ENCODE data around the gene MAMLD1.
A peak's percentile ranks its signal among the peaks of the same experiment; 100 is the strongest.
"Not testable (repeated sequence)": the region's sequence is repeated elsewhere in the genome, so short reads cannot be mapped to it uniquely, and the experiment has no call there.

Gene MAMLD1

DNA sequence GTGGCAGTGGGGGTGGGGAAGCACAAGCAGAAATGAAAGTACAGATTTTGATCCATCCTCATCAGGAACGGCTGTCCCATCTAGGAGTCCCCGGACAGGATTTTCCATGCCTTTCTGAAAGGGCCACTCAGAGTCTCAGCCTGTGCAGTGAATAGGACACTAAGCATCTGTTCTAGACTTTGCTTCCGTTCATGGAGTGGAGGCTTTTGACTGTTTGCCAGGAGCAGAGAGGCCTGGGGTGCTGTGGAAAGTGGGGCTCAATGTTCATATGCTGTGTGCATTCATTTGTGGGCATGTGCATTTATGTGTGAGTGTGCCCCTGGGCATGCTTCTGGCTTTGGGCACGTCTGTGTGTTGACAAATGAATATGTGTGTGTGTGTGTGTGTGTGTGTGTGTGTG, 25.6 kb upstream of the MAMLD1 start:
- H3K9me3 ChIP-seq (ENCODE audit: control insufficient read depth, insufficient read depth, low read length), result no peaks in the 10 kb centered on the region
- no peak overlapping the region for H3K9ac ChIP-seq (ENCODE audit: low read depth, low read length)
- no peaks in the 10 kb centered on the region for H3K36me3 ChIP-seq (ENCODE audit: insufficient read depth, low read length)
- no peaks in the 10 kb centered on the region for H3K4me1 ChIP-seq (ENCODE audit: insufficient read depth, low read length)

DNA sequence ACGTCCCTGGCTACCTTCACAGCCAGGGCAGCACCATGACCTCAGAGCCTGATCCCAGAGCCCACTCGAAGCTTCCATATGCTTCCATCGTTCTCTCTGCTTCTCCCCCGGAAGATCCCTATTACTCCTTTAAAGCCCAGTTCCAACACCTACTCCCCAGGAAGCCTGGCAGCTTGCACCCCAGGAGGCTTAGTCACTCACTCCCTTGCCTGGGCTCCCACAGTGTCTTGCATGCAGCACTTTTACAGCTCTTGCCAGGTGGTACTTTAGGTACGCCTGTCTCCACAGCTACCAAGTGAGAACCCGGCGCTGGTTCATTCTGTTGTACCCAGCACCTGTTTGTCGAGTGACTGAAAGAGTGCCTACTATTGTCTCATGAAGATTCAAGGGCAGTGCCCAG, 24.5 kb upstream of the MAMLD1 start:
- no peaks in the 10 kb centered on the region for H3K36me3 ChIP-seq (ENCODE audit: insufficient read depth, low read length)
- no peaks in the 10 kb centered on the region for H3K9me3 ChIP-seq (ENCODE audit: control insufficient read depth, insufficient read depth, low read length)
- H3K4me1 ChIP-seq (ENCODE audit: insufficient read depth, low read length), result no peaks in the 10 kb centered on the region
- H3K9ac ChIP-seq (ENCODE audit: low read depth, low read length), result no peak overlapping the region

DNA sequence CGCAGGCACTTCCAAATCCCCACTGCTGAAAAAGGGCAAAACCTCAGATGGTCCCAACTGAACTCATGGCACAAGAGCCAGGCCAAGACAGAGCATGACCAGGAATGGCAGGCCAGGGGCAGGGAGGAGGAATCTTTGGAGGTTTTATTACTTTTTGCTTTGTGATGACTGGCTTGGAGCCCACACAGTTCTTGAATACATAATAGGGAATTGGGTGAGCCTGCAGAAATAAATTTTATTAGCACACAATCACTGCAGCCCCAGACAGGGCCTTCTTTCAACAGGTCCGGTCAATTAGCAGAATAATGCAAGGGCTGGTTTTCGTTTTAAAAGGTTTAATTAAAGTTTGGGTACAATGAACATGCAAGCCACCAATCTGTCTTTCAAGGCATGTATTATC, 23.4 kb upstream of the MAMLD1 start:
- no peaks in the 10 kb centered on the region for H3K9me3 ChIP-seq (ENCODE audit: control insufficient read depth, insufficient read depth, low read length)
- no peaks in the 10 kb centered on the region for H3K4me1 ChIP-seq (ENCODE audit: insufficient read depth, low read length)
- H3K9ac ChIP-seq (ENCODE audit: low read depth, low read length), result no peak overlapping the region
- no peaks in the 10 kb centered on the region for H3K36me3 ChIP-seq (ENCODE audit: insufficient read depth, low read length)

DNA sequence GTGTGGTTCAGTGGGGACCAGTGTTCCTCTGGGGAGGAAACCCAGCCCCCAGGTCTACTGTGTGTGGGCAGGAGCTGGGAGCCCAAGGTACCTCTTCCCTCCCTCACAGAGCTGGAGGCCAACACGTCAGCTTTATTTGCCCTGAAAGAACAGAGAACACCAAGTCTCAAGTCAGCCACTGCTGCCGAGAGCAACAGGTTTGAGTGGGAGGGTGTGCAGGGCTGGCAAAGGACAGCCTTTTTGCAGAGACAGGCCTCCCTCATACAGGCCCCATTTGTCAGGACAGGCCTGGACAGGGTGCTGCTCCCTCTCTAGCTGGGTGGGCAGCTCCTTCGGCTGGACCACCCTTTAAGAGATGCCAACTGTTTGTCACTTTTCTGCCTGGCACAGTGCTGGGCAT, 22.8 kb upstream of the MAMLD1 start:
- H3K36me3 ChIP-seq (ENCODE audit: insufficient read depth, low read length); H3K4me1 ChIP-seq (ENCODE audit: insufficient read depth, low read length); H3K9me3 ChIP-seq (ENCODE audit: control insufficient read depth, insufficient read depth, low read length); H3K9ac ChIP-seq (ENCODE audit: low read depth, low read length): not testable (repeated sequence)

DNA sequence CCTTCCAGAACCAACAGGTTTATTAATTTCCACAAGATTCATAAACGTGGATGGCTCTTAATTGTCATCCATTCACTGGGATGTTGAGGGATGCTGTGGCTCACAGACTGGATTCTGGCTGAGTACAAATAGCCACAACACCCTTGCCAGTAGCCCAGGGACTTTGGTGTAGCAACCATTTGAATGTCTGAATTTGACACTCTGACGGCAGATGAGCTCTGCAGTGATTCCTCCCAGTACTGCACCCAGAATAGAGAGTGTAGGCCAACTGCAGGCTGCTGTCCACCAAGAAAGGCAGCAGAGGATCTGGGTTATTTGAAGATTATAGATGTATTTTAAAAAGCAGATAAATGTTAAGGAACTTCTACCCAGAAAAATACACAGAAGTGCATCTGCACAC, 15.6 kb upstream of the MAMLD1 start:
- no peaks in the 10 kb centered on the region for H3K9me3 ChIP-seq (ENCODE audit: control insufficient read depth, insufficient read depth, low read length)
- H3K9ac ChIP-seq (ENCODE audit: low read depth, low read length), result no peak overlapping the region
- no peaks in the 10 kb centered on the region for H3K36me3 ChIP-seq (ENCODE audit: insufficient read depth, low read length)
- H3K4me1 ChIP-seq (ENCODE audit: insufficient read depth, low read length), result peaks cover 15% of the 10 kb centered on the region

DNA sequence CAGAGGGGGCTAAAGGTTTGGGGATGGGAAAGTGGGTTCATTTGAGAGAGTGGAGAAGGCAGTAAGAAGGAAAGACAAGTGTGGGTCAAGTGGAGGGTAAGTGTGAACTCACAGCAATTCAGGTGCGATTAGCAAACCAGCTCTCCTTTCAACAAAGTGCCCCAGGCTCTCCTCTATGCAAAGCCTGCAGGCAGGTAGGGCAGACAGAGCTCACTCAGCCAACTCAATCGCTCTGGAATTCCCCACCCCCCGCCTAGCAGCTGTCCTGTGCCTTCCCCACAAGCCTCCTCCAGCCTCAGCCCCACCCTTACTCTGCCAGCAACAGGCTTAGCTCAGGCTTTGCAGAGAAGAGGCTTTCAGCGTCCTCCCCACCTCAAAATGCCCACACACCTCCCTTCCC, 14.8 kb upstream of the MAMLD1 start:
- Histone ChIP-seq H3K36me3 (ENCODE audit: insufficient read depth, low read length) (no peaks in the 10 kb centered on the region), H3K9me3 (ENCODE audit: control insufficient read depth, insufficient read depth, low read length) (no peaks in the 10 kb centered on the region), H3K4me1 (ENCODE audit: insufficient read depth, low read length) (peaks cover 15% of the 10 kb centered on the region), H3K9ac (ENCODE audit: low read depth, low read length) (no peak overlapping the region)

DNA sequence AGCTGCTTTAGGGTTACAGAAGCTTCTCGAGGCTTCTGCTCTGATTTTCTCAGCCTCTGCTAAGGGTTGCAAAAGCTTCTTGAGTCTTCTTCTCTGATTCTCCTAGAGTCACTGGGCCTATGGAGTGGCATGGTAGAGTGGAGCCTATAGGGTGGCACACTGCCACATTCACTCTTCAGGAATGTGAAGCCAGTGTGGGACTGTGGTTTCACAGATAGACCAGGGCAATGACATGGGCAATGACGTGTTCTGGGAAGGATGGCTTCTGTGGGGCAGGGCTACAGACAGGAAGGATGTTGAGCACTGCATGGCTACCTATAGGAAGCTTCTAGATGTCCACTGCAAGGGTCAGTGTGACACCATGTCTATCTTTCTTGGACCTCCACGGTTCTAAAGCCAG, 11.0 kb upstream of the MAMLD1 start:
- no peak overlapping the region for H3K9ac ChIP-seq (ENCODE audit: low read depth, low read length)
- no peaks in the 10 kb centered on the region for H3K9me3 ChIP-seq (ENCODE audit: control insufficient read depth, insufficient read depth, low read length)
- H3K36me3 ChIP-seq (ENCODE audit: insufficient read depth, low read length), result no peaks in the 10 kb centered on the region
- H3K4me1 ChIP-seq (ENCODE audit: insufficient read depth, low read length), result peaks cover 15% of the 10 kb centered on the region

DNA sequence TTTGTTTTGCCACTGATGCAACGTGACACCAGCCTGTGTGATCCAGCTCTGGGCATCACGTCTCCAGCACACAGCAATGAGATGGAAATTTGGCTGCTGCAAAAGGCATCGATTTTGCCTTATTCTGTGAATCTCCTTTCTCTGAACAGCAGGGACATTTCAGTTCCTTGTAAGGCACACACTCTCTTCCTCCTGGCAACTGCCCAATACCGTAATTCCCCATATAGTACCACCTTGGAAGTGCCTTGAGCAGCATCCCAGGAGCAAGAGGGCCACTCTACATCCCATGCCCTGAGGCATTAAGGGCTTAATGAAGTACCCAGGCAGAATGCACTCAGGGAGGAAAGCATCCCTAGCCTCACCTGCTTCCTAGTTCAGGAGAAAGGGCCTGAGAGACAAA, 10.5 kb upstream of the MAMLD1 start:
- Histone ChIP-seq H3K36me3 (ENCODE audit: insufficient read depth, low read length) (no peaks in the 10 kb centered on the region), H3K4me1 (ENCODE audit: insufficient read depth, low read length) (peaks cover 12% of the 10 kb centered on the region), H3K9me3 (ENCODE audit: control insufficient read depth, insufficient read depth, low read length) (no peaks in the 10 kb centered on the region), H3K9ac (ENCODE audit: low read depth, low read length) (no peak overlapping the region)

DNA sequence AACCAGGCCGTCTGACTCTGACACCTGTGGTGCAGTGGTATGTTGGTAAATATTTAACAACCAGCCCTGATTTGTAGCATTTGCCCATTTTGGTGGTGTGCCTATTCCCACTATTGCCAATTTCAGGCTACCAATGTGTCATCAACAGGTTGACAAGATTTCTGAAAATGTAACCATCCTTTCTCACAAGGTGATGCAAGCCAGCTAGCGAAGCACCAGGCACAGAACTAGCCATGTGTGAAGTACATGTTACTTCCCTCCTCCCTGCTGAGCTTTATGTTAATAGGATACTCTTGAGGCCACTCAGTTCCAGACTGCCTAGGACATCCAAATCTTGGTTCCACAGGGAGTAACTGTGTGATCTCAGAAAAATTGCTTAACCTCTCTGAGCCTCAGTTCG, 7.2 kb upstream of the MAMLD1 start:
- H3K9me3 ChIP-seq (ENCODE audit: control insufficient read depth, insufficient read depth, low read length), result no peaks in the 10 kb centered on the region
- no peaks in the 10 kb centered on the region for H3K4me1 ChIP-seq (ENCODE audit: insufficient read depth, low read length)
- H3K9ac ChIP-seq (ENCODE audit: low read depth, low read length), result no peak overlapping the region
- H3K36me3 ChIP-seq (ENCODE audit: insufficient read depth, low read length), result no peaks in the 10 kb centered on the region

DNA sequence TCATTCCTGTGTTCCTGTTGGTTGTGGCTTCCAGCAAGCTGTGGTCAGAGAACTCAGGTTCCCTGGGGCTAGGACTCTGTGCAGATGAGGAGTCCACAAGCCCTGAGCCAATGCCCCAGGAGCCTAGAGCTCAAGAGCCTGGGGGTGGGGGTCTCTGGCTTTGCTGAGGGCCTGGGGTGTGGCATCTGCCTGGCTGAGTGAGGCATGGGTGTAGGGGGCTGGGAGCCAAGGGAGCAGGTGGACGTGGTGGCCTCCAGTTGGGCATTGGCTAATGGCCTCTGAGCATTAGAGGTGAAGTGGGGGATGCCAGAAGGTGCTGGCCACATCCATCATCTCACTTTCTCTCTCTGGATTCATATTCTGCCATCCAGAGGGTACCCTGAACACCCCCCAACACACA, 5.3 kb upstream of the MAMLD1 start:
- H3K9me3 ChIP-seq (ENCODE audit: control insufficient read depth, insufficient read depth, low read length), result no peaks in the 10 kb centered on the region
- H3K36me3 ChIP-seq (ENCODE audit: insufficient read depth, low read length), result no peaks in the 10 kb centered on the region

DNA sequence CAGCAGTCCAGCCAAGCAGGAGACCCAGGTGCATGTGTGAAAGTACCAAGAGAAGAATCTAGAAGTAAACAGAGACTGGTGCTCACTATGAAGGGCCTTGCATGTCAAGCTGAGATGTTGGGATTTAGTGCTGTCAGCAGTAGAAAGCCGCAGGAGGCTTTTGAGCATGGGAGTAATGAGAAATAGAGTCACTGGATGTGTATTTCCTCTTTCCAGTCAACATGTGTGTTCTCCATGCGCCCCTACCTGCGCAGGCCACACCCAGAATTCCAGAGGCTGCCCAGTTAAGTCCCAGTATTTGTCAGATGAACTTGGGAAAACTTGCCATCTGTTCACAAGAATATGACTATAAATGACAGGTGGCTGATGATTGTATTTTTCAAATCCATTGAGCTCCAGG, 4.5 kb upstream of the MAMLD1 start:
- Histone ChIP-seq H3K36me3 (ENCODE audit: insufficient read depth, low read length) (no peaks in the 10 kb centered on the region), H3K9ac (ENCODE audit: low read depth, low read length) (no peak overlapping the region), H3K9me3 (ENCODE audit: control insufficient read depth, insufficient read depth, low read length) (no peaks in the 10 kb centered on the region), H3K4me1 (ENCODE audit: insufficient read depth, low read length) (no peaks in the 10 kb centered on the region)

More for the DNA sequence above, 5.3 kb upstream of the MAMLD1 start:
- no peak overlapping the region for H3K9ac ChIP-seq (ENCODE audit: low read depth, low read length)
- H3K4me1 ChIP-seq (ENCODE audit: insufficient read depth, low read length), result no peaks in the 10 kb centered on the region

DNA sequence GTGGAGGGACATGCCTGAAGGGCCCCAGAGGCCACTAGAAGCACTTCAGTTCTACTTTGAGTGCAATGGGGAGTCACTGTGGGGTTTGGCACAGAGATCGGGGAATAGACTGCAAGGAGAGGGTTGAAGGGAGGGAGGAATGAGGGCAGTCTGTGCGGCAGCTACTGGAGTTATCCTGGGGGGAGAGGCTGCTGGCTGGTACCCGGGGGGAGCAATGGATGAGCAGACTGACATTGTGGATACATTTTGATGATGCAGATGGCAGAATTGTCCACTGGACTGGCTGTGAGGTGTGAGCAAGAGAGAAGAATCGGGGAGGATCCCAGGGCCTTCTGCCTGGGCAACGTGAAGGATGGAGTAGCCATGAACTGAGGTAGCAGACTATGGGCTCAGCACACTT, 2.8 kb upstream of the MAMLD1 start:
- Histone ChIP-seq H3K36me3 (ENCODE audit: insufficient read depth, low read length) (no peaks in the 10 kb centered on the region), H3K9me3 (ENCODE audit: control insufficient read depth, insufficient read depth, low read length) (no peaks in the 10 kb centered on the region)

DNA sequence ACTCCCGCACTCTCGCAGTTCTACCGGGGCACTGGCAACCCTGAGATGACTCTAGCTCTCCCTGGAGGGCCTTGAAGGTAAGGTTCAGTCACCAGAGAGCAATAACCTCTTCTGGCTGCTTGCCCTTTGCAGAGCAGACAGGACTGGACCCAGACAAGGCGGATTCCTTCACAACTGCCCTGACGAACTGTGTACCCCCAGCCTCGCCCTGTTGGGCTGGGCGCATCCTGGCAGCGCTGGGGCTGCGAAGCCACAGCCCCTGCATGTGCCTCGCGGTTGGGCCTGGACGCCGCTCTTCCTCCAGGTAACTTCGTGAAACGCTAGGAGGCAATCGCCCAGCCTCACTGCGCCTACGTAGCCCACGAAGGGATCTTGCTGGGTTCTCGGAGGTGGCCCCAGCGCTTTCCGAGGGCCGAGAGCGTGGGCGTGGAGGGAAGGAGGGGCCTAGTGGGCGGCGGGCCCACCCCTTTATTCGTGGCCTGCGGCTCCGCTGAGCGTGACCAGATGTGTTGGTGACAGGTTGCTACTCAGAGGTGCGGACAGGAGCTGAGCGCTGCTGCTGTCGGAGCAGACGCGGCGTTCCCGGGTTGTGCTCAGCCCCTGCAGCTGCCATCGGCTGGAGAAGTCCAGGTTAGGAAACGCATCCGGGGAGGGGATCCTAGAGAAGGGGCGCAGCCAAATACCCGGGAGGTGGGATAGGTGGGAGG, 1.9 kb upstream of the MAMLD1 start:
- peak overlapping the region; percentile 63; the same call in 1 of the 2 replicates for H3K9ac ChIP-seq (ENCODE audit: low read depth, low read length)
- no peaks in the 10 kb centered on the region for H3K9me3 ChIP-seq (ENCODE audit: control insufficient read depth, insufficient read depth, low read length)
- no peaks in the 10 kb centered on the region for H3K36me3 ChIP-seq (ENCODE audit: insufficient read depth, low read length)
- no peaks in the 10 kb centered on the region for H3K4me1 ChIP-seq (ENCODE audit: insufficient read depth, low read length)

More for the DNA sequence above, 2.8 kb upstream of the MAMLD1 start:
- H3K4me1 ChIP-seq (ENCODE audit: insufficient read depth, low read length), result no peaks in the 10 kb centered on the region
- no peak overlapping the region for H3K9ac ChIP-seq (ENCODE audit: low read depth, low read length)

DNA sequence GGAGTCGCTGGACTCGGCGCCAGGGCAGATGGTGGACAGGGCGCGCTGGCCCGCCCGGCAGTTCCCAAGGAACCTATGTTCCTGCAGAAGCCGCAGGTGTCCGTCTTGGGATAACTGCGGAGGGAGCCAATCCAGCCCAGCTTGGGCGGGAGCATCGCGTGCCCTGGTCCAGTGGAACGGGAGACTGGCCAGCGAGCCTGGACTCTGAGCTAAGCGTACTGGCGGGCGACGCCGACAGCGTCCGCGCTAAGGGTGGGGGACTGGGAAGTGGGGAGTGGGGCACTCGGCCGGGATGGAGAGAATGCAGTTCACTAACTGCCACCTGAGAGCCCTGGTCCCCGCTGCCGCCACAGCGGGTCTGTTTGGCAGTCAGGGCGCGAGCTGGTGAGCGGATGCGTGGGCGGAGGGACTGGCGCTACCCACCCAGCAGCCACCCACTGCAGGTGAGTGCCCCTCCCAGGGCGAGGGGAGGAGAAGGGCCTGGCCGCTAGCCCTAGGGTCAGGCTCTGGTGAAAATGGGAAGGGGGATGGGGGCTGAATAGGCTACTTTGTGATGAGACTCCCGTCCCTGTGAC, 1.3 kb upstream of the MAMLD1 start:
- no peaks in the 10 kb centered on the region; the same call in 1 of the 2 replicates for H3K4me1 ChIP-seq (ENCODE audit: insufficient read depth, low read length)
- no peaks in the 10 kb centered on the region for H3K9me3 ChIP-seq (ENCODE audit: control insufficient read depth, insufficient read depth, low read length)
- peak overlapping the region; percentile 63; the same call in 1 of the 2 replicates for H3K9ac ChIP-seq (ENCODE audit: low read depth, low read length)
- H3K36me3 ChIP-seq (ENCODE audit: insufficient read depth, low read length), result no peaks in the 10 kb centered on the region

DNA sequence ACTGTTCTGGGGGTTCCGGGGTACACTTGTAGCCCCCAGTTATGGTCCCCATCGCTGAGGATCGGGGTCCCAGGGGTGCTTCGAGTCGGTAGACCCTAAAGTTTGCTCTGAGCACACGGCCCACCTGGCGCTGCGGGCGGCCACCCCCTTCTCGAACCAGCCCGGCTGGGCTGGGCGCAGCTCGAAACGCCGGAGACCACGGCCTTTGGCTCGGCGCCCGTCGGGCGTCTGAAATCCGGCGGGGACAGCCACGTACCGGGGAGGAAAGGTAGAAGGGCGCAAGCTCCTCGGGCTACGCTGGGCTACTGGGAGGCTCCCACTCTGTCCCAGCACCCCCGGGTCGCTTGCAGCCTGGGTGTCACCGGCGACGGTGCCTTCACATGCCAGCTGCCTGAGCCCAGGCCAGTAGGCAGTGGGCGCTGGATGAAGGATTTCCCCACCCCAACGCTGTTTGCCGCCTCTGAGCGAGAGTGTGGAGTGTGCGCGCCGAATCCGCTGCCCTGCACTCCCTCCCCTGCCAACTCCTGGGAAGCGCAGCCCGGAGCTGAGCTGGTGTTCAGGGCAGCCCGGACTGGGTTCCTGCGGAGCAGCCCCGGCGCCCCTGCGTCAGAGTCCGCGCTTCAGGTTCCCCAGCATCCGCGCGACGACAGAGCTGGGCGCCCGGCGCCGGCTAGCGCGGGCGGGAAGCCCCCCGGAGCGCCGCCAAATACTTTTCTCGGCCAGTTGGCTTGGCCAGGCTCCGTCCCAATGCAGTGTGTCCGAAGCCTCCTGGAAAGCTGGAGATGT, 637 bp downstream of the MAMLD1 start:
- no peaks in the 10 kb centered on the region for H3K36me3 ChIP-seq (ENCODE audit: insufficient read depth, low read length)
- peak overlapping the region; percentile 63; the same call in 1 of the 2 replicates for H3K9ac ChIP-seq (ENCODE audit: low read depth, low read length)
- no peaks in the 10 kb centered on the region; the same call in 1 of the 2 replicates for H3K4me1 ChIP-seq (ENCODE audit: insufficient read depth, low read length)
- no peaks in the 10 kb centered on the region for H3K9me3 ChIP-seq (ENCODE audit: control insufficient read depth, insufficient read depth, low read length)

All from ES-I3 (cell line).